ENCODE results near the gene CFAP70. TPM values are rescaled to one million over a fixed set of nuclear protein-coding genes. Genes with fewer than 3 reads are reported as not detected.

CFAP70 gene
- total RNA-seq, 1 donor from 2014 or later: 1.4 TPM

DNA sequence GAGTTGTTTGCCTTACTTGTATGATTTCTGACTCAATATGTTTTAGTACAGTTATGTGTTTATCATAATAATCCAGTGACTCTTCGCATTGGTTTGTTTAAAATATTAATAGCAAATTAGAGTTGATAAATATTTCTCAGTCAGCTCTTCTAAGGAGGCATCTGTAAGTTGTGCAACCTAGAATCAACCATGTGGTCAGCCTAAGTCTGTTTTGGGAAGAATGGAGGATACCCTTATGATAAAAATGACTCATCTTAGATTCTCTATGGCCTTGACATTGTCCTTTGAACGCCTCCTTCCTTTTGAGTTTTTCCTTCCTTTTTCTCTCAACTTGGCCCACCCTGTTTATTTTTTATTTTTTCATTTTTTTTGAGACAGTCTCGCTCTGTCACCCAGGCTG lies 130.4 kb downstream of the CFAP70 start:
- no peak for DNase-seq (ENCODE audit: low spot score)
- intact Hi-C loops (cut with DNase I): no loop called here

DNA sequence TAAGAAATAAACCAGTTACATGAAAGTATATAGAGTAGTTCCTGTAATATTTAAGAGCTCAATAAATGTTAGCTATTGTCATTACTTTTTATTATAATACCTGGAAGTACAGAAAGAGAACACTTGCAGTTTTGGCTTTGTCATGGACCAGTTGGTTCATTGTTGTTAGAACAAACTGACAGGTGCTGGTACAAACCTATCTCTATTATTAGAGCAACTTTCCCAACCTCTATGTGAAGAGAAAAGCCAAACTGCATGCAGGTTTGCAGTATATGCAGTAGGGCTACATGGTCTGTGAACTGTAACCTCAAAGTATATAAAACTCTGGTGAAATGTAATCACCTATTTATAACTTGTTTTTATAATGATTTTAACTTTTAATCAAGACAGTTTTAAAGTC lies 132.0 kb downstream of the CFAP70 start:
- intact Hi-C loops (cut with DNase I): no loop called here
- DNase-seq (ENCODE audit: low spot score): no peak

GRCh38 chr10:73225518-73225917 lies 133.1 kb downstream of the CFAP70 start:
- intact Hi-C loops (cut with DNase I): no loop called here
- no peak for DNase-seq (ENCODE audit: low spot score)

- intact Hi-C loops (cut with DNase I): no loop called here
- no peak for DNase-seq (ENCODE audit: low spot score)
Measured at GRCh38 chr10:73220989-73221388, 137.7 kb downstream of the CFAP70 start.

DNA sequence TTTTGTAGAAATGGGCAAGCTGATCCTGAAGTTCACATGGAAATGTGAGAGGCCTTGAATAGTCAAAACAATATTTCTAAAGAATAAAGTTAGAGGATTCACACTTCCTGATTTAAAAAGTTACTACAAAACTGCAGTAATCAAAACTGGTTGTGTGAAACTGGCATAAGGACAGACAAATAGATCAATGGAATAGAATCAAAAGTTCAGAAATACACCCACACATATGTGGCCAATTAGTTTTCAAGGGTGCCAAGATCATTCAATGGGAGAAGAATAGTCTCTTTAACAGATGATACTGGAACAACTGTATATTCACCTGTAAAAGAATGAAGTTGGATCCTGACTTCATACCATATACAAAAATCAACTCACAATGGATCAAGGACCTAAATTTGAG lies 139.3 kb downstream of the CFAP70 start:
- intact Hi-C loops (cut with DNase I): no loop called here
- no peak for DNase-seq (ENCODE audit: low spot score)

DNA sequence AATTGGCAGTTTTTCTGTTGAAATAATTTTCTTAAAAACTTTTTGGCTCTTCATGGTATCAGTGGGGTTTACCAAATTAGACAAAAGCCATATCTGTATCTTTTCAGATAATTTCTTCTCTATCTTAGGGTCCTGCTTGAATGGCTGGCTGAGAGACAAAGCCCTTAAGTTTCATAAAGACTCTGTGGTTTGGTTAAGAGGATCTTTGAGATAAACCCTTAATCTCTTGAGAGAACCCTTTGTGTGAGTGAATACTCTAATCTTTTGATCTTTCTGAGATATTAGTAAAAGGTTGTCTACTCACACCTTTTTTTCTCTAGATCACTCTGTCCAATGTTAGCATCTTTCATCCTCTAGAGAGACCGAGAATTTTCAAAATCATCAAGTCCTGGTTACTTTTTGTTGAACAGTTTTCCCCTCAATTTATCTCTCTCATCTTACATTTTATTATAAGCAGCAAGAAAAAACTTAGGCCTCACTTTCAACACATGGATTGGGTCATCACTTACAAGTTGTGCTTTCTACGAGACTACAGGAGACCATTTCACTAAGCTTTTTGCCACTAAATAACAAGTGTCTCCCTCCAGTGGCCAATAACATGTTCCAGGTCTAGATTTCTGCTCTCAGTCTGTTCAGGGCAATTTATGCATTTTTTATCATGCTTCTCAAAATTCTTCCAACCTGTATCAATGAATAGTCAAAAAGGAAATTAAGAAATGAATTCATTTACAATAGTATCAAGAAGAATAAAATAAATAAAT lies 140.1 kb downstream of the CFAP70 start:
- no peak for DNase-seq (ENCODE audit: low spot score)
- intact Hi-C loops (cut with DNase I): no loop called here

DNA sequence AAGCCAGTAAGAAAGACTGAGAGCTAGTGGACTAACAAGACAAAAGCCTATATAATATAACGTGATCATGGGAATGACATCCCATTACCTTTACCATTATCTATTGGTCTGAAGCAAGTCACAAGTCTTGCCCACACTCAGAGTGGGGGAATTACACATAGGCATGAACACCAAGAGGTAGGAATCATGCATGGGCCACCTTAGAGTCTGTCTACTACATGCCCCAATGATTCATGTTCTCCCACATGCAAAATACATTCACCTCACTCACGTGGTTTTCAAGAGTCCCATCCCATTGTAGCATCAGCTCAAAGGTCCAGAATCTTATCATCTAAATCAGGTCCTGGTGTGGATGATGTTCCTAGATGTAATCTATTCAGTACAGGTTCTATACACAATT lies 141.0 kb downstream of the CFAP70 start:
- intact Hi-C loops (cut with DNase I): no loop called here
- no peak for DNase-seq (ENCODE audit: low spot score)

- DNase-seq (ENCODE audit: low spot score): no peak
- intact Hi-C loops (cut with DNase I): no loop called here
Measured at GRCh38 chr10:73215749-73216148, 142.9 kb downstream of the CFAP70 start.

DNA sequence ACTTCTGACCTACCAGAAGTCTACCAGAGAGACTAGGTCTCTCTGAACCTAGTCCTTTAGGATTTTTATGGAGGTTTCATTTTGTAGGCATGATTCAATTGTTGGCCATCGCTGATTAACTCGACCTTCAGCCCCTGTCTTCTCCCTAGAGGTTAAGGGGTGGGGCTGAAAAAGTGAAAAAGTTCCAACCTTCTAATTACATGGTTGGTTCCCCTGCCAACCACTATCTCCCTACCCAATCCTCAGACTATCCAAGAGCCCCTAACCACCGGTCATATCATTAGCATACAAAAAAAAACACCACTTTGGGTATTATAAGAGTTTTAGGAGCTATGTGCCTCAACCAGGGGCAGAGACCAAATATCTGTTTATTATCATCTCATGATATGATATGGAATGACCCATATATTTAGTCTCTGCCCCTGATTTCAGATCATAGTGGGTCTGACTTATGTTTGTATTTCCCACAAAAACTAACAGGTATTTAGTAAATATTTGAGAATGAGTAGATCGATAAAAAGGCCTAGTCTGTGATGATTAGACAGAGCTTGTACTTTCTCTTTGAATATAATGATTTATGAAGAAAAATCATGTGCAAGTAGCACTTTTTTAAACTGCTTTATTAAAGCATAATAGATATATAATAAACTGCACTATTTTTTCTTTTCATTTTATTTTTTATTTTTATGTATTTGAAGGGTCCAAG lies 147.4 kb downstream of the CFAP70 start:
- no peak for DNase-seq (ENCODE audit: low spot score)
- intact Hi-C loops (cut with DNase I): no loop called here

GRCh38 chr10:73210395-73211105 lies 148.1 kb downstream of the CFAP70 start:
- intact Hi-C loops (cut with DNase I): no loop called here
- DNase-seq (ENCODE audit: low spot score): no peak

DNA sequence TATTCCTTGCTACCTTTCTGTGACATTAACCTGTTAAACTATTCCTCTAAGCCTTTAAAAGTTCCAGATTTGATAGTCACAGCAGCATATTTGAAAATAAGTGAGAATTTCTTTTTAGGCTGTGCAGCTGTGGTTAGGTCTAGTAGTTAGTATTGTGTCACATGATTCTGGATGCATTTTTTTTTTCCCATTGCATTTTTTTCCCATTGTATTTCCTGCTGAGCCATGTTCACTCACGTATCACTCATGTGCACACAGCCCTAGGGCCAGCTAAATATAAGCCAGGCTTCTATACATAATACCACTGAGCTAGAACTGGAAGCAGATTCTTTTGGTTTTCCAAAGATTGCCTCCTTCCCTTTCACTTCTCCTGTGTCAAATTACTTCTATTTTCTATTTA lies 149.0 kb downstream of the CFAP70 start:
- intact Hi-C loops (cut with DNase I): no loop called here

GRCh38 chr10:73207883-73208282 lies 150.8 kb downstream of the CFAP70 start:
- DNase-seq (ENCODE audit: low spot score): no peak
- intact Hi-C loops (cut with DNase I): no loop called here

More for the DNA sequence above, 149.0 kb downstream of the CFAP70 start:
- DNase-seq (ENCODE audit: low spot score): no peak

DNA sequence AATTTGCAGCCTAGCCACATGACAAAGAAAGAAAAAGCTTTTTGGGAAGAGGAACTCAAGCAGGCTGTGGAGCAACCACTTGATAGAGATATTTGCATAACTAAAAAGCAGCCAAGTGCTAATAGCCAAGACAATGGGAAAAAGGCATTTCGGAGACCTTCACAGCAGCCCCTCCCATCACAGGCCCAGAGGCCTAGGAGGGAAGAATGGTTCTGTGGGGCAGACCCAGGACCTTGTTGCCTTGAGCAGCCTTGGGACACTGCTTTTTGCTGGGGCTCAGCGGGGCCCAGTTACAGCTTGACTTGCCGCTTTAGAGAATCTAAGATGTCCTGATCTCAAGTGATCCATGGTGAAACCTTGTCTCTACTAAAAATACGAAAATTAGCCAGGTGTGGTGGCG lies 152.3 kb downstream of the CFAP70 start:
- intact Hi-C loops (cut with DNase I): no loop called here

DNA sequence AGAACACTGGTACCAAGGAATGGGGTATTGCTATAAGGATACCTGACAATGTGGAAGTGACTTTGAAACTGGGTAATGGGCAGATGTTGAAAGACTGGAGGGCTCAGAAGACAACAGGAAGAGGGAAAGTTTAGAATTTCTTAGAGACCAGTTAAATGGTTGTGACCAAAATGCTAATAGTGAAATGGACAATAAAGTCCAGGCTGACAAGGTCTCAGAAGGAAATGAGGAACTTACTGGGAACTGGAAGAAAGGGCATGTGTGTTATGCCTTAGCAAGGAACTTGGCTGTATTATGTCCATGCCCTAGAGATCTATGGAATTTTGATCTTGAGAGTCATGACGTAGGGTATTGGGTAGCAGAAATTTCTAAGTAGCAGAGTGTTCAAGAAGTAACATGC lies 152.8 kb downstream of the CFAP70 start:
- intact Hi-C loops (cut with DNase I): no loop called here
- no peak for DNase-seq (ENCODE audit: low spot score)

More for the DNA sequence above, 152.3 kb downstream of the CFAP70 start:
- DNase-seq (ENCODE audit: low spot score): no peak

GRCh38 chr10:73205081-73205480 lies 153.6 kb downstream of the CFAP70 start:
- intact Hi-C loops (cut with DNase I): no loop called here

More at GRCh38 chr10:73205081-73205480, 153.6 kb downstream of the CFAP70 start:
- no peak for DNase-seq (ENCODE audit: low spot score)

Other genes with a start within 250 kb of the CFAP70 start
- gene NUDT13, start 248.4 kb downstream of the CFAP70 start, total RNA-seq: 2.4 TPM
- gene ECD, start 190.9 kb downstream of the CFAP70 start, total RNA-seq: 17.0 TPM
- 11.5 TPM for gene FAM149B1, start 190.7 kb downstream of the CFAP70 start, total RNA-seq
- 7.4 TPM for gene DNAJC9, start 111.6 kb downstream of the CFAP70 start, total RNA-seq
- 95.5 TPM for gene MRPS16, start 106.2 kb downstream of the CFAP70 start, total RNA-seq
- gene ANXA7, start 55.2 kb upstream of the CFAP70 start, total RNA-seq: 132 TPM
- 9.6 TPM for gene MSS51, start 74.7 kb upstream of the CFAP70 start, total RNA-seq
- gene PPP3CB, start 137.2 kb upstream of the CFAP70 start, total RNA-seq: 61.6 TPM
- gene USP54, start 232.5 kb upstream of the CFAP70 start, total RNA-seq: 16.3 TPM

Measured in cardiac septum (tissue), 1 donor.